ENCODE measurements around the gene AKR1C2. TPM values are rescaled to one million over a fixed set of nuclear protein-coding genes. Genes with fewer than 3 reads are reported as not detected.
"Not testable (repeated sequence)": the region's sequence is repeated elsewhere in the genome, so short reads cannot be mapped to it uniquely, and the experiment has no call there.

The AKR1C2 gene
- total RNA-seq = not detected

- DNase-seq = not testable (repeated sequence)
Observed at GRCh38 chr10:5003127-5004029, at the start of gene AKR1C2. Gene AKR1C2, minus strand, starts transcription at chr10:5003857. Its CDS starts 22 bp downstream, at chr10:5003835.

GRCh38 chr10:5052951-5053500 is 49.4 kb upstream of the AKR1C2 start:
- DNase-seq = not testable (repeated sequence)

- DNase-seq = no peak
Observed at GRCh38 chr10:5047912-5048628, 44.4 kb upstream of the AKR1C2 start.

GRCh38 chr10:5047055-5047454 is 43.4 kb upstream of the AKR1C2 start:
- not testable (repeated sequence) for DNase-seq

- DNase-seq = no peak
Observed at GRCh38 chr10:5046410-5046809, 42.8 kb upstream of the AKR1C2 start.

- no peak for DNase-seq
Observed at GRCh38 chr10:5045095-5045494, 41.4 kb upstream of the AKR1C2 start.

GRCh38 chr10:5043716-5044115 is 40.1 kb upstream of the AKR1C2 start:
- DNase-seq = no peak

GRCh38 chr10:5042922-5043321 is 39.3 kb upstream of the AKR1C2 start:
- DNase-seq = no peak

GRCh38 chr10:5041471-5042023 is 37.9 kb upstream of the AKR1C2 start:
- no peak for DNase-seq

GRCh38 chr10:5040781-5041470 is 37.3 kb upstream of the AKR1C2 start:
- no peak for DNase-seq

GRCh38 chr10:5040010-5040673 is 36.5 kb upstream of the AKR1C2 start:
- no peak for DNase-seq

GRCh38 chr10:5038733-5039132 is 35.1 kb upstream of the AKR1C2 start:
- no peak for DNase-seq

- no peak for DNase-seq
Observed at GRCh38 chr10:5038101-5038500, 34.4 kb upstream of the AKR1C2 start.

- no peak for DNase-seq
Observed at GRCh38 chr10:5036511-5036910, 32.9 kb upstream of the AKR1C2 start.

- DNase-seq = no peak
Observed at GRCh38 chr10:5035356-5035755, 31.7 kb upstream of the AKR1C2 start.

- no peak for DNase-seq
Observed at GRCh38 chr10:5034588-5034987, 30.9 kb upstream of the AKR1C2 start.

GRCh38 chr10:5033061-5033778 is 29.6 kb upstream of the AKR1C2 start:
- DNase-seq = no peak

GRCh38 chr10:5032444-5032843 is 28.8 kb upstream of the AKR1C2 start:
- not testable (repeated sequence) for DNase-seq

GRCh38 chr10:5031588-5031987 is 27.9 kb upstream of the AKR1C2 start:
- DNase-seq = not testable (repeated sequence)

- DNase-seq = no peak
Observed at GRCh38 chr10:5030989-5031388, 27.3 kb upstream of the AKR1C2 start.

- not testable (repeated sequence) for DNase-seq
Observed at GRCh38 chr10:5025461-5025881, 21.8 kb upstream of the AKR1C2 start.
